Measurements from ENCODE around the gene ENOX1. TPM values are rescaled to one million over a fixed set of nuclear protein-coding genes. Genes with fewer than 3 reads are reported as not detected.

The ENOX1 gene
- total and polyA plus RNA-seq, 2 donors = 4.0 to 5.7 TPM

- no peak overlapping the region for H3K27ac ChIP-seq (ENCODE audit: low read depth in 1 of 2, low read length in 1 of 2)
- H3K4me1 ChIP-seq (ENCODE audit: control insufficient read depth in 2 of 2, insufficient read depth in 2 of 2, low read length in 2 of 2) = no peaks in the 10 kb centered on the region
- no peaks in the 10 kb centered on the region for H3K27me3 ChIP-seq (ENCODE audit: control insufficient read depth in 2 of 2, insufficient read depth in 1 of 2, low read length in 1 of 2)
- WGBS = 97% methylated on average over 6 of the region's 6 CpGs
- H3K4me3 ChIP-seq (ENCODE audit: low read length in 2 of 2) = no peak overlapping the region
- H3K36me3 ChIP-seq (ENCODE audit: control insufficient read depth in 2 of 2, insufficient read depth in 2 of 2, low read length in 1 of 2) = no peaks in the 10 kb centered on the region
- no peak for DNase-seq (ENCODE audit: low read depth in 6 of 9, low spot score in 9 of 9)
- no peaks in the 10 kb centered on the region for H3K9me3 ChIP-seq (ENCODE audit: control insufficient read depth in 2 of 2, insufficient read depth in 1 of 2, low read length in 1 of 2)
Measured at GRCh38 chr13:43763143-43763759, 23.5 kb downstream of the ENOX1 start.

DNA sequence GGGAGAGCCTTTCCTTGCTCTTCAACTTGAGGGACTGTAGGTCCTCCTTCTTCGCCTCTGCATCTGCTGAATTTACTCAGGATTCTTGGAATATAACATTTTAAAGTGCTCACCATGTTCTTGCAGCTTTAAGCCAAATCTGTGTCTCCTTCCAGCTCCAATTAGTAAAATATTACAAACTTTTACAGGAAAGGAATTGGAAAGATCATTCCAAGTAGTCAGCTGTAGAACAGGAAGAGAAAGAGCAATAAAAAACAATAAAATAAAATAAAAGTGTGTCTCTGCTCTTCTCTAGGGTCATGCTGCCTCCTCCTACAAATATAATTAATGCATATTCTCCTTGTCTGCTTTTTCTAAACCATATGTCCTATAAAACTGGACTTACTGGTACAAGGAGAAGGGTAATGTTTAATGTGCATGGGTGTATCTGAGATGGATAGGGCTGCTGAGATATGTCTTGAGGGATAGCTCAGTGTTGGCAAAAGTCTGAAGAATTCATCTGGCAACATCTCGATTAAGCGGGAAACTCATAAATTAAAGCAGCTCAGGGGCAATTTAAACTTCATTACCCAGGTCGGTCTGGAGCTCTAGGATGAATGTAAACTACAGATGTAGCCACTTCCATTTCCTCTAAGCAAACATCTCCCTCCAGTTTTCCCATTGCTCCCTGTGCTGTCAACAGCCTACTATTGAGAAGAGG lies 25.0 kb downstream of the ENOX1 start:
- DNase-seq (ENCODE audit: low read depth in 6 of 9, low spot score in 9 of 9) = no peak
- Histone ChIP-seq H3K27me3 (ENCODE audit: control insufficient read depth in 2 of 2, insufficient read depth in 1 of 2, low read length in 1 of 2) (no peaks in the 10 kb centered on the region), H3K4me3 (ENCODE audit: low read length in 2 of 2) (no peak overlapping the region), H3K9me3 (ENCODE audit: control insufficient read depth in 2 of 2, insufficient read depth in 1 of 2, low read length in 1 of 2) (no peaks in the 10 kb centered on the region), H3K27ac (ENCODE audit: low read depth in 1 of 2, low read length in 1 of 2) (no peak overlapping the region), H3K36me3 (ENCODE audit: control insufficient read depth in 2 of 2, insufficient read depth in 2 of 2, low read length in 1 of 2) (no peaks in the 10 kb centered on the region), H3K4me1 (ENCODE audit: control insufficient read depth in 2 of 2, insufficient read depth in 2 of 2, low read length in 2 of 2) (no peaks in the 10 kb centered on the region)
- WGBS = 97% methylated on average over 4 of the region's 4 CpGs

DNA sequence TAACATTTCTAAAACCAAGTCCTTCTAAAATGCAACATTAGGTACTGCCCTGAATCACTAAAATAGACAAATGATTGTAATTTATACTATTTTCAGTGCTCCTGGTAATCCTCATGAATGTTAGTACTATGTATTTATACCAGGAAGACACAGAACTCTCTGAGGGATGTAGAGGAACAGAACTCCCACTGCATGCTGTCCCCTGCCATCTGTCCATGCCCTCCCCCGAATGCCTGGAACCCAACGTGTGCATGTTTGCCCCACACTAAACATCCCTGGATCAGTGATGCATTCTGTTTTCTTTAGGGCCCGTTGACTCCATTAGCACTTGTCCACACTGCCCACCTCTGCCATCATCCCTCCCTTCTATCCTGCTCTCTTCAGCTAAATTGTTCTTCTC lies 26.5 kb downstream of the ENOX1 start:
- no peaks in the 10 kb centered on the region for H3K27me3 ChIP-seq (ENCODE audit: control insufficient read depth in 2 of 2, insufficient read depth in 1 of 2, low read length in 1 of 2)
- no peak overlapping the region for H3K27ac ChIP-seq (ENCODE audit: low read depth in 1 of 2, low read length in 1 of 2)
- no peak for DNase-seq (ENCODE audit: low read depth in 6 of 9, low spot score in 9 of 9)
- H3K4me1 ChIP-seq (ENCODE audit: control insufficient read depth in 2 of 2, insufficient read depth in 2 of 2, low read length in 2 of 2) = no peaks in the 10 kb centered on the region
- H3K4me3 ChIP-seq (ENCODE audit: low read length in 2 of 2) = no peak overlapping the region
- no peaks in the 10 kb centered on the region for H3K9me3 ChIP-seq (ENCODE audit: control insufficient read depth in 2 of 2, insufficient read depth in 1 of 2, low read length in 1 of 2)
- no peaks in the 10 kb centered on the region for H3K36me3 ChIP-seq (ENCODE audit: control insufficient read depth in 2 of 2, insufficient read depth in 2 of 2, low read length in 1 of 2)
- WGBS = 93% methylated on average over 3 of the region's 3 CpGs

DNA sequence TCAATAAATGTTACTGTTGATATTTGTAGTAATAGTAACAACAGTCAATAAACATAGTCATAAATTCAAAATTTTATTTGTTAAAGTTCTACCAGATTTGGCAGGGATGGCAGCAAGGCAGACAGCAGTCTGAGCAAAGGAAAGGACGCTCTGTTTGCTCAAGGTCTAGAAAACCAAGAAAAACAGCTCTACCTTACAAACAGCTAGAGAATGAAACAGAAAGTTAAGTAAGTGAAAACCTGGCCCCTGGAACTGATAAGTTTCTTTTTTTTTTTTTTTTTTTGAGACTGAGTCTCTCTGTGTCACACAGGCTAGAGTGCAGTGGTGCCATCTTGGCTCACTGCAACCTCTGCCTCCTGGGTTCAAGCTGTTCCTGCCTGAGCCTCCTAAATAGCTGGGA lies 27.9 kb downstream of the ENOX1 start:
- no peaks in the 10 kb centered on the region for H3K9me3 ChIP-seq (ENCODE audit: control insufficient read depth in 2 of 2, insufficient read depth in 1 of 2, low read length in 1 of 2)
- H3K4me3 ChIP-seq (ENCODE audit: low read length in 2 of 2) = no peak overlapping the region
- WGBS = 99% methylated on average over 1 of the region's 1 CpG
- no peaks in the 10 kb centered on the region for H3K4me1 ChIP-seq (ENCODE audit: control insufficient read depth in 2 of 2, insufficient read depth in 2 of 2, low read length in 2 of 2)
- no peaks in the 10 kb centered on the region for H3K27me3 ChIP-seq (ENCODE audit: control insufficient read depth in 2 of 2, insufficient read depth in 1 of 2, low read length in 1 of 2)
- no peak overlapping the region for H3K27ac ChIP-seq (ENCODE audit: low read depth in 1 of 2, low read length in 1 of 2)
- H3K36me3 ChIP-seq (ENCODE audit: control insufficient read depth in 2 of 2, insufficient read depth in 2 of 2, low read length in 1 of 2) = no peaks in the 10 kb centered on the region
- no peak for DNase-seq (ENCODE audit: low read depth in 6 of 9, low spot score in 9 of 9)

GRCh38 chr13:43757266-43757665 lies 29.5 kb downstream of the ENOX1 start:
- Histone ChIP-seq H3K9me3 (ENCODE audit: control insufficient read depth in 2 of 2, insufficient read depth in 1 of 2, low read length in 1 of 2) (no peaks in the 10 kb centered on the region), H3K36me3 (ENCODE audit: control insufficient read depth in 2 of 2, insufficient read depth in 2 of 2, low read length in 1 of 2) (no peaks in the 10 kb centered on the region), H3K27ac (ENCODE audit: low read depth in 1 of 2, low read length in 1 of 2) (no peak overlapping the region), H3K4me3 (ENCODE audit: low read length in 2 of 2) (no peak overlapping the region), H3K4me1 (ENCODE audit: control insufficient read depth in 2 of 2, insufficient read depth in 2 of 2, low read length in 2 of 2) (no peaks in the 10 kb centered on the region), H3K27me3 (ENCODE audit: control insufficient read depth in 2 of 2, insufficient read depth in 1 of 2, low read length in 1 of 2) (no peaks in the 10 kb centered on the region)
- no peak for DNase-seq (ENCODE audit: low read depth in 6 of 9, low spot score in 9 of 9)
- WGBS = 96% methylated on average over 1 of the region's 1 CpG

GRCh38 chr13:43755844-43756243 lies 30.9 kb downstream of the ENOX1 start:
- Histone ChIP-seq H3K36me3 (ENCODE audit: control insufficient read depth in 2 of 2, insufficient read depth in 2 of 2, low read length in 1 of 2) (no peaks in the 10 kb centered on the region), H3K9me3 (ENCODE audit: control insufficient read depth in 2 of 2, insufficient read depth in 1 of 2, low read length in 1 of 2) (no peaks in the 10 kb centered on the region), H3K4me3 (ENCODE audit: low read length in 2 of 2) (no peak overlapping the region), H3K4me1 (ENCODE audit: control insufficient read depth in 2 of 2, insufficient read depth in 2 of 2, low read length in 2 of 2) (no peaks in the 10 kb centered on the region), H3K27ac (ENCODE audit: low read depth in 1 of 2, low read length in 1 of 2) (no peak overlapping the region), H3K27me3 (ENCODE audit: control insufficient read depth in 2 of 2, insufficient read depth in 1 of 2, low read length in 1 of 2) (no peaks in the 10 kb centered on the region)
- 90% methylated on average over 1 of the region's 1 CpG for WGBS
- no peak for DNase-seq (ENCODE audit: low read depth in 6 of 9, low spot score in 9 of 9)

DNA sequence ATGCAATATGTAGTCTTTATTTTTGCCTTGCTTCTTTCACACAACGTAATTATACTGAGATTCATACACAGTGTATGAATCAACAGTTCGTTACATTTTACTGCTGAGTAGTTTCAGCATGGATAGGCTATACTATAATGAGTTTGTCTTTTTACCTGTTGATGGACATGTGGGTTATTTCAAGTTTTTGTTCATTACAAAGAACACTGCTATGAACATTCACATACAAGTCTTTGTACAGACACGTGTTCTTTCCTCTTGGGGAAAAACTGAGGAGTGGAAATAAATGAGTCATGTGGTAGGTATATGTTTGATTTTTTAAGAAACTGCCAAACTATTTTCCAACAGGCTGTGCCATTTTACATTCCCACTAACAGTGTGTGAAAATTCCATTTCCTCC lies 35.1 kb downstream of the ENOX1 start:
- no peaks in the 10 kb centered on the region for H3K36me3 ChIP-seq (ENCODE audit: control insufficient read depth in 2 of 2, insufficient read depth in 2 of 2, low read length in 1 of 2)
- no peaks in the 10 kb centered on the region for H3K27me3 ChIP-seq (ENCODE audit: control insufficient read depth in 2 of 2, insufficient read depth in 1 of 2, low read length in 1 of 2)
- 95% methylated on average over 3 of the region's 3 CpGs for WGBS
- no peaks in the 10 kb centered on the region for H3K4me1 ChIP-seq (ENCODE audit: control insufficient read depth in 2 of 2, insufficient read depth in 2 of 2, low read length in 2 of 2)
- no peak overlapping the region for H3K4me3 ChIP-seq (ENCODE audit: low read length in 2 of 2)
- no peak overlapping the region for H3K27ac ChIP-seq (ENCODE audit: low read depth in 1 of 2, low read length in 1 of 2)
- no peaks in the 10 kb centered on the region for H3K9me3 ChIP-seq (ENCODE audit: control insufficient read depth in 2 of 2, insufficient read depth in 1 of 2, low read length in 1 of 2)
- DNase-seq (ENCODE audit: low read depth in 6 of 9, low spot score in 9 of 9) = no peak

DNA sequence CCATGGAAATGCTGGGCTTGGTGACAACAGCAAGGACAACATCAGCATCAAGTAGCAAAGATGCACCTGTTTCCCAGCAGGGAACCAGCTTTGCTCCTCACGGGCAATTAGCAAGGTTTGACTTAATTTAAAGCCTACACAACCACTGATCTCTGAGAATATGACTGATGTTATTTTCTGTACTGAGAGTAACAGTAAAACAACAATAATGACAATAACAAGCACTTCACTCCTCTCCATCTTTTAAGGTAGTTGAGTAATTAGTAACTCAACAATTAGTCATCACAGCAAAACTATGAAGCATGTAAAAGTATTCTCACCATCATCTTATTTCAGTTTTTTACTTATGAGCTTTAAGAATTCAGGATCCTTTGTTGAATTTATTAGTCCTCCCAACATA lies 37.3 kb downstream of the ENOX1 start:
- Histone ChIP-seq H3K4me3 (ENCODE audit: low read length in 2 of 2) (no peak overlapping the region), H3K36me3 (ENCODE audit: control insufficient read depth in 2 of 2, insufficient read depth in 2 of 2, low read length in 1 of 2) (no peaks in the 10 kb centered on the region), H3K4me1 (ENCODE audit: control insufficient read depth in 2 of 2, insufficient read depth in 2 of 2, low read length in 2 of 2) (no peaks in the 10 kb centered on the region), H3K9me3 (ENCODE audit: control insufficient read depth in 2 of 2, insufficient read depth in 1 of 2, low read length in 1 of 2) (no peaks in the 10 kb centered on the region), H3K27ac (ENCODE audit: low read depth in 1 of 2, low read length in 1 of 2) (no peak overlapping the region), H3K27me3 (ENCODE audit: control insufficient read depth in 2 of 2, insufficient read depth in 1 of 2, low read length in 1 of 2) (no peaks in the 10 kb centered on the region)
- DNase-seq (ENCODE audit: low read depth in 6 of 9, low spot score in 9 of 9) = no peak
- WGBS = 95% methylated on average over 1 of the region's 1 CpG

DNA sequence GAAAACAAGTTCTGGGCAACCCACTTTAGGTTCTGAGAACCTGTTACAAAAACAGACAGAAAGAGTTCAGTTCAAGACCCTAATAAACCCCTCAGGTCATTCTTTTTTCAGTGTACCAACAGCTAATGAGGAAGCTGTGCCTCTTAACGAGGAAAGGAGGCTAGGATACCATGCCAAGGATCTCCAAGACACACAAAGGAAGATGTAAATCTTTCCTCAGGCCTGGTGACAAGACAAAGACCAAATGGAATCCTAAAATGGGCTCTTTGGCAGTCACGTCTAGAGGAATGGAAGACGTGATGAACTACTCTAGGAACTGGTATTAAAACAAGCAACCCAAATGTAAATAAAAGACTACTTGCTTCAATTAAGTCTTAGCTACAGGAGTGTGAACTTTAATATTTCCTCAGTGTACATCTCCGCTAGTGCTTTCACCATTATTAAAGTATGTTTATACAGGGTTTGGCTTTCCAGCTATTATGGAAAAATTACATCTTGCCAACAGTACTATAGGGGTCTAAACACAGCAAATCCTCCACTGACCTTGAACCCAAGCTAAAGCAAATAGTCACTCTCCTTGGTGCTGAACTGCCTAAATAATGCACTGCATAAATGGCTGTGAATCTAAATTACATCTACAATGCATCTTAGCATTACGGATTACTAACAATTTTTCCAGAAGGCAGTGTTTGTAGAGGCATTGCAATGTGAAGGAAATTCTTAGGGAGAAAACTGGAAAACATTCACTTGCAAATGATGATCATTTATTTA lies 42.3 kb downstream of the ENOX1 start:
- Histone ChIP-seq H3K36me3 (ENCODE audit: control insufficient read depth in 2 of 2, insufficient read depth in 2 of 2, low read length in 1 of 2) (no peaks in the 10 kb centered on the region), H3K9me3 (ENCODE audit: control insufficient read depth in 2 of 2, insufficient read depth in 1 of 2, low read length in 1 of 2) (no peaks in the 10 kb centered on the region), H3K4me3 (ENCODE audit: low read length in 2 of 2) (no peak overlapping the region), H3K4me1 (ENCODE audit: control insufficient read depth in 2 of 2, insufficient read depth in 2 of 2, low read length in 2 of 2) (no peaks in the 10 kb centered on the region), H3K27ac (ENCODE audit: low read depth in 1 of 2, low read length in 1 of 2) (no peak overlapping the region), H3K27me3 (ENCODE audit: control insufficient read depth in 2 of 2, insufficient read depth in 1 of 2, low read length in 1 of 2) (no peaks in the 10 kb centered on the region)
- peak in 1 of 9 donors; percentile 10 for DNase-seq (ENCODE audit: low read depth in 6 of 9, low spot score in 9 of 9)
- WGBS = 94% methylated on average over 5 of the region's 5 CpGs
